Mesothelial cell of epicardium (in vitro differentiated cells): ENCODE measurements around the gene C4orf36. TPM values are rescaled to one million over a fixed set of nuclear protein-coding genes. Genes with fewer than 3 reads are reported as not detected.

Experiments
- DNase-seq, 2 experiments: peaks; one replicate each; pipeline ENCODE4 v3.0.0; 2021; ENCODE audit warnings: low spot score in 2 of 2; ENCODE audit not compliant: unreplicated experiment in 2 of 2
- H3K27ac Mint-ChIP-seq: 2 replicates; pipeline ENCODE4 v1.8.0; 2021; ENCODE audit warnings: mixed read lengths
- H3K27me3 Mint-ChIP-seq: 2 replicates; pipeline ENCODE4 v1.8.0; 2021; ENCODE audit warnings: low read depth, mixed read lengths
- H3K36me3 Mint-ChIP-seq: 2 replicates; pipeline ENCODE4 v1.8.0; 2021; ENCODE audit warnings: mixed read lengths
- H3K4me1 Mint-ChIP-seq: 2 replicates; pipeline ENCODE4 v1.8.0; 2021; ENCODE audit warnings: mixed read lengths
- H3K4me3 Mint-ChIP-seq: 2 replicates; pipeline ENCODE4 v1.8.0; 2021; ENCODE audit warnings: mild to moderate bottlenecking, moderate library complexity, mixed read lengths
- H3K9me3 Mint-ChIP-seq: 2 replicates; pipeline ENCODE4 v1.8.0; 2021; ENCODE audit warnings: mixed read lengths
- total RNA-seq: library from RNA; stranded (reverse); gene quantifications from 3 replicates; pipeline ENCODE4 v1.2.1, GENCODE V29; 2021
- TF ChIP-seq, protein P1 (sequence below): fragments of 200-600 bp; sonication (generic); IDR thresholded peaks from one replicate; pipeline ENCODE4 v1.5.0; 2021; ENCODE audit warnings: antibody characterized with exemption; ENCODE audit not compliant: unreplicated experiment

The C4orf36 gene
- total RNA-seq, 1 donor from 2014 or later: 1.5 TPM

DNA sequence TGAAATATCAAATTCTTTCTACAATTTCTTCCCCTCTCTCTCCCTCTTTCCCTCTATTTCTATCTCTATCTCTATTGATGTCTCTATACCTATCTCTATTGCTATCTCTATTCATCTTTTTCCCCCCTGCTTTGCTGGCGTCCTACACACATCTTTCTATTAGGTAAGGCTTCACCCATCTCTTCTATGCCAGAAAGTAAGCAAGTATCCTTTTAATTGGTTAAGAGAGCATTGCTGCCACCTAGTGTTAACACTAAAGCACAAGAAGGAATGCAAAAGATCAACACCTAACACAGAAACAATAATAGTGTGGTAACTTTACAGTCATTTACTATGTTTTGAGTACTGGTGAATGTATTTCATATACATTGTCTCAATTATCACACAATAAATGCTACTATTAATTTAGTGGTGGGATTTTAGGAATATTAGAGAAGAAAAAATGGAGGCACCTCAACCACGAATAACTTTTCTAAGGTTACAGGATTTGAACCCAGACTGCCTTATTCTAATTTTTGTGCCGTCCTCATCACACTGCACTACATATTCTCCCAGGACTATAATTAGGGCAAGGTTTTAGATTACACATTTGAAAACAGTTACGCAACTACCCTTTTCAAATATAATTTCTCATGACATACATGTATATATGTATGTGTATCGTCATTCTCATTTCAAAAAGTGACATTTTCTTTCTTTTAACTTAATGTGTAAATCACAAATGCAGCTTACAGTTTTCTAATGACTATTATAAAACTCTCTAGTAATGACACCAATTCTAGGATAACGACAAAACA lies 3.7 kb upstream of the C4orf36 start:
- TF ChIP-seq, protein P1, sequence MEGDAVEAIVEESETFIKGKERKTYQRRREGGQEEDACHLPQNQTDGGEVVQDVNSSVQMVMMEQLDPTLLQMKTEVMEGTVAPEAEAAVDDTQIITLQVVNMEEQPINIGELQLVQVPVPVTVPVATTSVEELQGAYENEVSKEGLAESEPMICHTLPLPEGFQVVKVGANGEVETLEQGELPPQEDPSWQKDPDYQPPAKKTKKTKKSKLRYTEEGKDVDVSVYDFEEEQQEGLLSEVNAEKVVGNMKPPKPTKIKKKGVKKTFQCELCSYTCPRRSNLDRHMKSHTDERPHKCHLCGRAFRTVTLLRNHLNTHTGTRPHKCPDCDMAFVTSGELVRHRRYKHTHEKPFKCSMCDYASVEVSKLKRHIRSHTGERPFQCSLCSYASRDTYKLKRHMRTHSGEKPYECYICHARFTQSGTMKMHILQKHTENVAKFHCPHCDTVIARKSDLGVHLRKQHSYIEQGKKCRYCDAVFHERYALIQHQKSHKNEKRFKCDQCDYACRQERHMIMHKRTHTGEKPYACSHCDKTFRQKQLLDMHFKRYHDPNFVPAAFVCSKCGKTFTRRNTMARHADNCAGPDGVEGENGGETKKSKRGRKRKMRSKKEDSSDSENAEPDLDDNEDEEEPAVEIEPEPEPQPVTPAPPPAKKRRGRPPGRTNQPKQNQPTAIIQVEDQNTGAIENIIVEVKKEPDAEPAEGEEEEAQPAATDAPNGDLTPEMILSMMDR: peak; percentile 45
- no peak for DNase-seq
- H3K4me3 Mint-ChIP-seq: no peak overlapping the region
- H3K36me3 Mint-ChIP-seq: no peaks in the 10 kb centered on the region
- H3K27me3 Mint-ChIP-seq: no peaks in the 10 kb centered on the region
- no peak overlapping the region for H3K27ac Mint-ChIP-seq
- peaks cover 14% of the 10 kb centered on the region for H3K4me1 Mint-ChIP-seq
- no peaks in the 10 kb centered on the region for H3K9me3 Mint-ChIP-seq

DNA sequence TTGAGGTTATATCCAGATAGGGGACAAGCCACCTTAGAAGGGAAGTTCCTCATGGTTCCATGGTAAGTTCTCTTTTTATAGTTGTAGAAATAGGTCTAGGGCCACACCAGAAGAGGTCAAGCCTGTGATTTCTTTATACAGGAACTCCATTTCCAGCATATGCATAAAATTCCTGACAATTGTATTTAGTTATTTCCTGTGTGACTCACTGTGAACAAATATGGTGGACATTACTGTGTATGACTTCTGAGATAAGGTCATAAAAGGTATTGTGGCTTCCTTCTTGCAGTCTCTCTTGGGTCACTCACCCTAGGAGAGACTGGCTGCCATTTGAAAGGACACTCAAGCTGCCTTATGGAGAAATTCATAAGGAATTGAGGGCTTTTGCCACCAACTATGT lies 2.2 kb upstream of the C4orf36 start:
- Mint-ChIP-seq H3K36me3 (no peaks in the 10 kb centered on the region), H3K4me3 (no peak overlapping the region), H3K27ac (no peak overlapping the region), H3K9me3 (no peaks in the 10 kb centered on the region), H3K4me1 (peaks cover 14% of the 10 kb centered on the region), H3K27me3 (no peaks in the 10 kb centered on the region)
- TF ChIP-seq, protein P1: no peak
- DNase-seq: no peak

DNA sequence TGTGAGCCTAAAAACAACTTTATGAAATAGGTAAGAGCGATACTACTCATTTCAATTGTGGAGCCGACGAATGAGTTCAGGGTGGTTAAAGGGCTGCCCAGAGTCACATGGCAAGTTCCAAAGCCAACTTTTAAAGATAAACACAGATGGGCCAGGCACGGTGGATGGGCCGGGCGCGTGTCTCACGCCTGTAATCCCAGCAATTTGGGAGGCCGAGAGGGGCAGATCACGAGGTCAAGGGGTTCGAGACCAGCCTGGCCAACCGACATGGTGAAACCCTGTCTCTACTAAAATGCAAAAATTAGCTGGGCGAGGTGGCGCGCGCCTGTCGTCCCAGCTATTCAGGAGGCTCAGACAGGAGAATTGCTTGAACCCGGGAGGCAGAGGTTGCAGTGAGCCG lies 914 bp upstream of the C4orf36 start:
- Mint-ChIP-seq H3K27ac (peak overlapping the region; percentile 95), H3K9me3 (no peaks in the 10 kb centered on the region), H3K36me3 (no peaks in the 10 kb centered on the region), H3K4me3 (peak overlapping the region; percentile 81), H3K27me3 (no peaks in the 10 kb centered on the region), H3K4me1 (peaks cover 14% of the 10 kb centered on the region)
- TF ChIP-seq, protein P1: no peak
- DNase-seq: no peak

DNA sequence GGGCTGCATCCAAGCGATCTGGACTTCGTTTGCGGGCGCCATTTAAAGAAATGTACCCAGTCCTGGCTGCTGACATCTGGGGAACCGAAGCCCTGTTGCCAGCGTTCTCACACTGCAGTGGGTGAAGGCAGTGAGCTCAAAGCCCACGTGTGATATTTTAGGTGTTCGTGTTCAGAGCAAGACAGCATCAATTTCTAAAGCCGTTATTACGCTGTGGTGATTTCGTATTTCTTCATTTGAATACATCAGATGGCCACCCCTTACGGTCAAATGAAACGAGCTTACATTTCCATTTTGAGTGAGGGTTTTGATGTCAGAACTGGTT lies 376 bp upstream of the C4orf36 start:
- H3K4me3 Mint-ChIP-seq: peak overlapping the region; percentile 81
- no peak for DNase-seq
- peak overlapping the region; percentile 95 for H3K27ac Mint-ChIP-seq
- peaks cover 1% of the 10 kb centered on the region for H3K36me3 Mint-ChIP-seq
- H3K27me3 Mint-ChIP-seq: no peaks in the 10 kb centered on the region
- TF ChIP-seq, protein P1: no peak
- H3K4me1 Mint-ChIP-seq: peaks cover 14% of the 10 kb centered on the region
- H3K9me3 Mint-ChIP-seq: no peaks in the 10 kb centered on the region

DNA sequence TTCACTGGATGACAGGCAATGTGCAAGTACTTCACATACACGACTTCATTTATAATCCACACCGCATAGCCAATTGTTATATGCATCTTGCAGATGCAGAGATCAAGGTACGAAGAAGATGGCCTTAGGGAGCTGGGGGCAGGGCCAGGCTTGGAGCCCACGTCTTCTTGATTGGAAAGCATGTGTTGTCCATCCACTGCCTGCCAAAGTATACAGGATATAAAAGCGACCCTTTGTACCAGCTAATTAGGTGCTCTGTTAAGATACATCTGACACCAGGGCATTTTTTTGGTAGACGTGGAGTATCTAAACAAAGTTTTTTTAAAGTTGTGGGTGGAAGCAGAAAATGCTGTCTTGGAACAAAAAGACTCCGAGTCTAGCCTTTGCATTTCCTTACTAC lies 1.4 kb downstream of the C4orf36 start:
- H3K4me1 Mint-ChIP-seq: peaks cover 14% of the 10 kb centered on the region
- peak overlapping the region; percentile 97 for H3K27ac Mint-ChIP-seq
- no peaks in the 10 kb centered on the region for H3K9me3 Mint-ChIP-seq
- DNase-seq: no peak
- peak overlapping the region; percentile 81 for H3K4me3 Mint-ChIP-seq
- TF ChIP-seq, protein P1: no peak
- H3K27me3 Mint-ChIP-seq: no peaks in the 10 kb centered on the region
- H3K36me3 Mint-ChIP-seq: peaks cover 1% of the 10 kb centered on the region

DNA sequence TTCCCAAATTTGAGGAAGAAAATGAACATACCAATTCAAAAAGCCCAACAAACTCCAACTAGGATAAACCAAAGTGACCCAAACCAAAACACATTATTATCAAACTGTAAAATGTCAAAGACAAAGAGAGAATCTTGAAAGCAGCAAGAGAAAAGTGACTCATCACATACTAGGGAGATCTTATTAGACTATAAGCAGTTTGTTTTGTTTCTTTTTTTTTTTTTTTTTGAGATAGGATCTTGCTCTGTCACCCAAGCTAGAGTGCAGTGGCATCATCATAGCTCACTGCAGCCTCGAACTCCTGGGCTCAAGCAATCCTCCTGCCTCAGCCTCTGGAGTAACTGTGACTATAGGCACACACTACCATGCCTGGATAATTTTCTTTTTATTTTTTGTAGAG lies 12.6 kb downstream of the C4orf36 start:
- TF ChIP-seq, protein P1: no peak
- no peak for DNase-seq

More for the DNA sequence above, 12.6 kb downstream of the C4orf36 start:
- Mint-ChIP-seq H3K9me3 (peaks cover 28% of the 10 kb centered on the region), H3K36me3 (peaks cover 12% of the 10 kb centered on the region), H3K27ac (no peak overlapping the region), H3K27me3 (no peaks in the 10 kb centered on the region), H3K4me3 (no peak overlapping the region), H3K4me1 (no peaks in the 10 kb centered on the region)
